Measurements from ENCODE around the gene CCDC92B. TPM values are rescaled to one million over a fixed set of nuclear protein-coding genes. Genes with fewer than 3 reads are reported as not detected.

Gene CCDC92B
- total and polyA plus RNA-seq, 2 of the 13 experiments (the other 11 are each of a cell fraction or from before 2014, with no cell fraction given): not detected

GRCh38 chr17:2711608-2712299 is 37.7 kb downstream of the CCDC92B start, which contains the start of gene CLUH (continued):
- peak; percentile 64 for TF ChIP-seq ZHX2 (IDR thresholded peaks at IDR 0.05; ENCODE audit: low read depth)
- no peak for TF ChIP-seq ZHX2 (CRISPR knock-in tag; IDR thresholded peaks at IDR 0.05; ENCODE audit: borderline replicate concordance)
- TF ChIP-seq ZNF292 (CRISPR knock-in tag; IDR thresholded peaks at IDR 0.05; ENCODE audit: borderline replicate concordance, low read depth): no peak
- peak; percentile 93 for TF ChIP-seq THAP11 (CRISPR knock-in tag; IDR thresholded peaks at IDR 0.05)
- TF ChIP-seq ZNF878 (CRISPR knock-in tag; IDR thresholded peaks at IDR 0.05): no peak
- peak; percentile 86 for TF ChIP-seq GATAD1 (CRISPR knock-in tag; IDR thresholded peaks at IDR 0.05)
- peak; percentile 63; the same call in 1 of the 2 replicates for TF ChIP-seq ZNF816 (CRISPR knock-in tag; IDR thresholded peaks at IDR 0.05; ENCODE audit: borderline replicate concordance)
- peak; percentile 28; the same call in 1 of the 2 replicates for TF ChIP-seq SMAD1 (CRISPR knock-in tag; IDR thresholded peaks at IDR 0.05; ENCODE audit: borderline replicate concordance, low read depth)
- TF ChIP-seq MED8 (CRISPR knock-in tag; IDR thresholded peaks at IDR 0.05; ENCODE audit: insufficient replicate concordance): no peak
- no peak for TF ChIP-seq KDM4B (CRISPR knock-in tag; IDR thresholded peaks at IDR 0.05)
- TF ChIP-seq ZNF256 (CRISPR knock-in tag; conservative IDR thresholded peaks at IDR 0.05): no peak
- TF ChIP-seq, protein P1, sequence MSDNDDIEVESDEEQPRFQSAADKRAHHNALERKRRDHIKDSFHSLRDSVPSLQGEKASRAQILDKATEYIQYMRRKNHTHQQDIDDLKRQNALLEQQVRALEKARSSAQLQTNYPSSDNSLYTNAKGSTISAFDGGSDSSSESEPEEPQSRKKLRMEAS (IDR thresholded peaks at IDR 0.05): peak; percentile 97
- TF ChIP-seq HNRNPH1 (optimal IDR thresholded peaks at IDR 0.05; ENCODE audit: low read depth, low read length): no peak
- TF ChIP-seq BCLAF1 (IDR thresholded peaks at IDR 0.05): no peak
- peak; percentile 73; the same call in 1 of the 2 replicates for TF ChIP-seq FOXK1 (CRISPR knock-in tag; IDR thresholded peaks at IDR 0.05; ENCODE audit: borderline replicate concordance, low read depth)
- peak; percentile 40 for TF ChIP-seq XRCC5 (optimal IDR thresholded peaks at IDR 0.05; ENCODE audit: low read length)
- TF ChIP-seq, protein P2, sequence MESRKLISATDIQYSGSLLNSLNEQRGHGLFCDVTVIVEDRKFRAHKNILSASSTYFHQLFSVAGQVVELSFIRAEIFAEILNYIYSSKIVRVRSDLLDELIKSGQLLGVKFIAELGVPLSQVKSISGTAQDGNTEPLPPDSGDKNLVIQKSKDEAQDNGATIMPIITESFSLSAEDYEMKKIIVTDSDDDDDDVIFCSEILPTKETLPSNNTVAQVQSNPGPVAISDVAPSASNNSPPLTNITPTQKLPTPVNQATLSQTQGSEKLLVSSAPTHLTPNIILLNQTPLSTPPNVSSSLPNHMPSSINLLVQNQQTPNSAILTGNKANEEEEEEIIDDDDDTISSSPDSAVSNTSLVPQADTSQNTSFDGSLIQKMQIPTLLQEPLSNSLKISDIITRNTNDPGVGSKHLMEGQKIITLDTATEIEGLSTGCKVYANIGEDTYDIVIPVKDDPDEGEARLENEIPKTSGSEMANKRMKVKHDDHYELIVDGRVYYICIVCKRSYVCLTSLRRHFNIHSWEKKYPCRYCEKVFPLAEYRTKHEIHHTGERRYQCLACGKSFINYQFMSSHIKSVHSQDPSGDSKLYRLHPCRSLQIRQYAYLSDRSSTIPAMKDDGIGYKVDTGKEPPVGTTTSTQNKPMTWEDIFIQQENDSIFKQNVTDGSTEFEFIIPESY (CRISPR knock-in tag; IDR thresholded peaks at IDR 0.05): peak; percentile 41; the same call in 1 of the 2 replicates
- TF ChIP-seq ZFP37 (CRISPR knock-in tag; IDR thresholded peaks at IDR 0.05; ENCODE audit: borderline replicate concordance): 0 out of 2 replicates have a peak, but pooled peaks have one; percentile 62
- peak; percentile 97 for TF ChIP-seq SPEN (CRISPR knock-in tag; IDR thresholded peaks at IDR 0.05; ENCODE audit: low read depth)
